ENCODE measurements around the gene FGGY.
"Not testable (repeated sequence)": the region's sequence is repeated elsewhere in the genome, so short reads cannot be mapped to it uniquely, and the experiment has no call there.

FGGY gene

DNA sequence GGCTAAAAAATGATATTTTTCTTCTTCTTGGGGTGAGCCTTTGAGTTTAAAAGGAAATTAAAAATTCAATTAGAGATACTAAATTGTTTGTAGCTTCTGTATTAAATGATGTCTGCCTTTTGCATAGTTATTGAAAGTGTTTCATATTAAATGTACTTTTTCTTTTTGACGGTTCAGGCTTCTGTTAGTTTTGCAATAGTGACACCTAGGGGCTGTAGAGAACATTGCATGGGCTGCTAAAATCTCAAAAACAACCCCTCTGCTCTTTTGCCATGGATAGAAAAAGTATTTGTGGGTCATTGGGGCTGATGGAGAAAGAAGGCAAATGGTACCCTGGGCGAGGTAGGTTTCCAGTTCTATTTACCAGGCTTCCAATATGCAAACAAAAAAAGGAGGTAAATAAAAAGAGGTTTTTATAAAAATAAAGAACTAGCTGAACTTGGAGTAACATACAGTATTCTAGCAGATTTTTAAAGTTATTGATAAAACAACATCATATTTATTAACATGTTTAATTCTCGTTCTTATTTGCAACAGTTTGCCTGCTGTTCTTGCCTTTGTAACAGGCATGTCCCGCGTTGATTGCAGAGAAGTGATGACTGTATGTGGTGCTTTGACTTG lies 402.4 kb downstream of the FGGY start:
- DNase-seq (ENCODE audit: low read depth in 2 of 2): peak in 1 of 2 donors; percentile 13

DNA sequence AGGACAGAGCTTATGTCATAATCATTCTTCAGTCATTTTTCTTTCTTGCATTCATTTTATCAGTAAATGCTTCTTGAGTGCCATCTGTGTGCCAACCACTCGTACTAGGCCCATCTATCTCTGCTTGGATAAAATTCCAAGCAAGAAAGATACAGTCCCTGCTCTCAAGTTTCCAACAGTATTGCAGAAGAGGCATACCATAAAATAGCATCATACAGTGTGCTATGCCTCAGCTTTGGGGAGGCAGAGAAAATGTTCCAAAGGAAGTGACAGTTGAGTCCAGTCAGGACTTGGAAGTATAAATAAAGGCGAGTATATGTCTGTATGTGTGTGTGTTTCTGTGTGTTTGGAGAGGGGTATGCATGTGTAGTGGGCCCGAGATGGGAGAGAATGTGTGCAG lies 404.5 kb downstream of the FGGY start:
- no peak for DNase-seq (ENCODE audit: low read depth in 2 of 2)

GRCh38 chr1:59703226-59703917 lies 406.5 kb downstream of the FGGY start:
- no peak for DNase-seq (ENCODE audit: low read depth in 2 of 2)

GRCh38 chr1:59703918-59704378 lies 407.1 kb downstream of the FGGY start:
- DNase-seq (ENCODE audit: low read depth in 2 of 2): no peak

DNA sequence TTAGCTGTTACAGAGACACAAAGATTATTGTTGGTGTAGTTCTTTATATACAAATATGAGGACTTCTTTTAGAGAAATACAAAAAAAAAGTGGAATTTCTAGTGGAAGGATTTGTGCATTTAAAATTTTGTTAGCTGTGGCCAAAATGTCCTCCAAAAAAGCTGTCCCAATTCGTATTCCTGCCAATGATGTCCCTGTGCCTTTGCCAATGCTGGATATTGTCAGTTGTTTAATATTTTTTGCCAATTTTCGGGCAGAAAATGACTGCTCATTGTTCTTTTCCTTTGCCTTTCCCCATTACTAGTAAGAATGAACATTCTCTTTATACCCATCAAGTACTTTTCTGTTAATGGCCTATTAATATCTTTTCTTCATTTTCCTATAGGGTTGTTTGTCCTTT lies 407.8 kb downstream of the FGGY start:
- no peak for DNase-seq (ENCODE audit: low read depth in 2 of 2)

GRCh38 chr1:59705466-59706302 lies 408.8 kb downstream of the FGGY start:
- DNase-seq (ENCODE audit: low read depth in 2 of 2): no peak

- DNase-seq (ENCODE audit: low read depth in 2 of 2): no peak
These were observed 409.4 kb downstream of the FGGY start for GRCh38 chr1:59706303-59706599.

- no peak for DNase-seq (ENCODE audit: low read depth in 2 of 2)
These were observed 410.4 kb downstream of the FGGY start for GRCh38 chr1:59707178-59707791.

DNA sequence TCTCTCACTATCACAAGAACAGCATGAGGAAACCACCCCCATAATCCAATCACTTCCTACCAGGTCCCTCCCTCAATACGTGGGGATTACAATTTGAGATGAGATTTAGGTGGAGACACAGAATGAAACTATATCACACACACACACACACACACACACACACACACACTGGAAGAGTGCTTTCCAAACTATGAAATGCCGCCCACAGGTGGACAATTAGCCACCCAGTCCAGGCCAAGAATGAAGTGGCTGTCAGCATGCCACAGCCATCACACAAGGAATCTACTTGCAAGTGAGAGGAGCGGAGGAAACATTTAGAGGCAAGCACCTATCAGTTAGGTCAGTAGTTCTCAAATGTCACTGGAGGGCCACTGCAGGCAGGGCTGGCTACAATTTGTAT lies 412.4 kb downstream of the FGGY start:
- no peak for DNase-seq (ENCODE audit: low read depth in 2 of 2)

GRCh38 chr1:59710920-59711319 lies 414.0 kb downstream of the FGGY start:
- not testable (repeated sequence) for DNase-seq (ENCODE audit: low read depth in 2 of 2)

GRCh38 chr1:59714219-59714618 lies 417.3 kb downstream of the FGGY start:
- DNase-seq (ENCODE audit: low read depth in 2 of 2): no peak

GRCh38 chr1:59714966-59715365 lies 418.1 kb downstream of the FGGY start:
- DNase-seq (ENCODE audit: low read depth in 2 of 2): no peak

DNA sequence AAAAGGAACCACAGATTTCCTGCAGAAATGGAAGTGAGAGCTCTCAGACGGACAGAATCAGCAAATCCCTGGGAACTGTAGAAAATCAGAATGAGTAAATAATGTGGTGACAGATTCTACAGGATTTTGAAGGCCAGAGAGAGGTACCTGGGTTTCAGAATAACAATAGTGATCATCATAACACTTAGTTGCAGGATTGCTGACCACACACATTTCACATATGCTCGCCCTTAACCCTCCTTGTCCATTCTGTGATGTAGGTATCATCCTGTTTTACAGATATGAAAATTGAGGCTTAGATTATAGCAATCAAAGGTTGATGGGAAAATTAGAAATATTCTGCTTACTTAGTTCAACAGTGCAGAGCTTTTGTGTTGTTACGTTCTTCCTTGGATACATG lies 419.9 kb downstream of the FGGY start:
- no peak for DNase-seq (ENCODE audit: low read depth in 2 of 2)

- no peak for DNase-seq (ENCODE audit: low read depth in 2 of 2)
These were observed 421.4 kb downstream of the FGGY start for GRCh38 chr1:59718064-59718988.

- DNase-seq (ENCODE audit: low read depth in 2 of 2): no peak
These were observed 422.1 kb downstream of the FGGY start for GRCh38 chr1:59718989-59719360.

DNA sequence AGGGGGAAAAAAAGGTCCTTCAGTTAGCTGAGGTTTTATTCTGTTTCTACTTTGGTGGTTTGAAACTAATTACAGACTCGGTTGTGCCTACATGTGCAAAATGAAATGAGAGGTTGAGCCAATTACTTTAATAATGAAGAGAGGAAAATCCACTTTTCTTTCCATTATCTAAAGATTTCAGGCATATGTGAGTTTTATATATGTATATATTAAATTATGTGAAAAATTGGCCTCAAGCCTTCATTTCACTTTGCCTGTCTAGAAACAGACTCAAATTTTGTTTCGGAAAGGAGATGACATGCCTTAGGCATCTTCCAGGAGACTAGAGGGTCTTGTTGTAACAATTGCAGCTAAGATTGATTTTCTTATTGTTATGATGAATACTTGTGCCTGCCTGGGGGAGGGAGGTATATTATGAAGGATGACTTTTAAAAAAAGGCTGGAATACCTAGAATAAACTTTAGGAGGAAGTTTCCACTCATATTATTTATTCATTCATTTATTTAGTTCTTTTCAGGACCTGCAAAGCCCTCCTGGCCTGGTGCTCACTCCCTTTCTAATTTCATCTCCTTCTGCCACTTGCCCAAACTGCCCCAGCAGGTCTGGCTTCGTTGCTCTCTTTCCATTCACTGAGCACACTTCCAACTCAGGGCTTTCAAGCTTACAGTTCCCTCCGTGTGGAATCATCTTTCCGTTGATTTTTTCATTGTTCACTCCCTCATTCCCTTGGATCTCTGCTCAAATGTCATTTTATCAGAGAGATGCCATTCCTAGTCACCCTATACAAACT lies 423.6 kb downstream of the FGGY start:
- DNase-seq (ENCODE audit: low read depth in 2 of 2): no peak

- DNase-seq (ENCODE audit: low read depth in 2 of 2): no peak
These were observed 433.4 kb downstream of the FGGY start for GRCh38 chr1:59730302-59730701.

- no peak for DNase-seq (ENCODE audit: low read depth in 2 of 2)
These were observed 434.0 kb downstream of the FGGY start for GRCh38 chr1:59730759-59731478.

GRCh38 chr1:59731591-59731990 lies 434.7 kb downstream of the FGGY start:
- DNase-seq (ENCODE audit: low read depth in 2 of 2): no peak

Data from stimulated activated CD4-positive, alpha-beta T cell treated with anti-CD3 and anti-CD28 coated beads, Interleukin-1b, Interleukin-23, amount 100 ng/mL, for 4 hours (primary cell).